ENCODE measurements around the gene NTM.

The NTM gene

DNA sequence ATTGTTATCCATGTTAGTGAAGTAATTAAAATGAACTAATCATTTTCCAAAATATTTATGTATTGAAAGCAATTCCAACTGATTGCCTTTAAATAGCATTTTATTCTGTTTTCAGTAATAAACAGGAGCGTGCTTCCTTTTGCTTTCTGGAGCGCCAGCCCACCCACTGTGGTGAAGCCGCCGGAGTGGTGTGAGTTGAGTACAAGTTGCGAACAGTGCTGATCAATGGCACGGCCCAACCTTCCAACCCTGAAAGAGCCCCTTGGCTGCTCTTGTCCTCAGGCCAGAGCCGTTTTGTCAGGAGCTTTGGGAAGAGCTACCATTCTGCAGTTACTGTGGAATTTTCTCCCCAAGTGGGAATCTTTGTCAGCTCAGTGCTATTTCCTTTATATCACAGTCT is 42.8 kb downstream of the NTM start:
- TF ChIP-seq TRIM28 (IDR thresholded peaks at IDR 0.05; ENCODE audit: borderline replicate concordance, low read length) (no peak), ZNF830 (tag by site-specific recombination; IDR thresholded peaks at IDR 0.05; ENCODE audit: low read depth) (no peak), ZNF114 (tag by site-specific recombination; IDR thresholded peaks at IDR 0.05) (no peak), ZNF324 (tag by site-specific recombination; IDR thresholded peaks at IDR 0.05) (no peak), SP7 (tag by site-specific recombination; IDR thresholded peaks at IDR 0.05) (no peak), ZBTB20 (tag by site-specific recombination; IDR thresholded peaks at IDR 0.05) (no peak)
- Histone ChIP-seq H3K36me3 (ENCODE audit: control insufficient read depth in 2 of 2, insufficient read depth in 1 of 2, low read length in 2 of 2) (no peaks in the 10 kb centered on the region), H3K4me3 (ENCODE audit: low read depth, low read length) (no peak overlapping the region), H3K27ac (ENCODE audit: extremely low read depth, low read depth, low read length) (no peak overlapping the region), H3K9me3 (ENCODE audit: control insufficient read depth, insufficient read depth, low read depth, low read length) (no peaks in the 10 kb centered on the region), H3K4me1 (ENCODE audit: control insufficient read depth, insufficient read depth, low read length) (no peaks in the 10 kb centered on the region)
- POLR2A ChIA-PET: no interaction called here
- CTCF ChIA-PET: no interaction called here

- Histone ChIP-seq H3K4me1 (ENCODE audit: control insufficient read depth, insufficient read depth, low read length) (no peaks in the 10 kb centered on the region), H3K4me3 (ENCODE audit: low read depth, low read length) (no peak overlapping the region), H3K9me3 (ENCODE audit: control insufficient read depth, insufficient read depth, low read depth, low read length) (no peaks in the 10 kb centered on the region), H3K36me3 (ENCODE audit: control insufficient read depth in 2 of 2, insufficient read depth in 1 of 2, low read length in 2 of 2) (no peaks in the 10 kb centered on the region), H3K27ac (ENCODE audit: extremely low read depth, low read depth, low read length) (no peak overlapping the region)
- TF ChIP-seq ZNF354C (tag by site-specific recombination; IDR thresholded peaks at IDR 0.05; ENCODE audit: borderline replicate concordance, low read depth) (no peak), ZNF274 (IDR thresholded peaks at IDR 0.05; ENCODE audit: low read length) (no peak), ZNF274 (tag by site-specific recombination; IDR thresholded peaks at IDR 0.05; ENCODE audit: borderline replicate concordance) (no peak), ZNF184 (tag by site-specific recombination; IDR thresholded peaks at IDR 0.05) (no peak), ZNF174 (tag by site-specific recombination; IDR thresholded peaks at IDR 0.05) (no peak), ZFHX2 (tag by site-specific recombination; conservative IDR thresholded peaks at IDR 0.05) (no peak), ZNF596 (tag by site-specific recombination; IDR thresholded peaks at IDR 0.05) (no peak), AEBP2 (tag by site-specific recombination; IDR thresholded peaks at IDR 0.05; ENCODE audit: borderline replicate concordance) (no peak), ZNF548 (tag by site-specific recombination; IDR thresholded peaks at IDR 0.05) (no peak), ZNF280D (tag by site-specific recombination; IDR thresholded peaks at IDR 0.05) (no peak), ZNF366 (tag by site-specific recombination; conservative IDR thresholded peaks at IDR 0.05) (no peak)
- TF ChIP-seq, protein P1, sequence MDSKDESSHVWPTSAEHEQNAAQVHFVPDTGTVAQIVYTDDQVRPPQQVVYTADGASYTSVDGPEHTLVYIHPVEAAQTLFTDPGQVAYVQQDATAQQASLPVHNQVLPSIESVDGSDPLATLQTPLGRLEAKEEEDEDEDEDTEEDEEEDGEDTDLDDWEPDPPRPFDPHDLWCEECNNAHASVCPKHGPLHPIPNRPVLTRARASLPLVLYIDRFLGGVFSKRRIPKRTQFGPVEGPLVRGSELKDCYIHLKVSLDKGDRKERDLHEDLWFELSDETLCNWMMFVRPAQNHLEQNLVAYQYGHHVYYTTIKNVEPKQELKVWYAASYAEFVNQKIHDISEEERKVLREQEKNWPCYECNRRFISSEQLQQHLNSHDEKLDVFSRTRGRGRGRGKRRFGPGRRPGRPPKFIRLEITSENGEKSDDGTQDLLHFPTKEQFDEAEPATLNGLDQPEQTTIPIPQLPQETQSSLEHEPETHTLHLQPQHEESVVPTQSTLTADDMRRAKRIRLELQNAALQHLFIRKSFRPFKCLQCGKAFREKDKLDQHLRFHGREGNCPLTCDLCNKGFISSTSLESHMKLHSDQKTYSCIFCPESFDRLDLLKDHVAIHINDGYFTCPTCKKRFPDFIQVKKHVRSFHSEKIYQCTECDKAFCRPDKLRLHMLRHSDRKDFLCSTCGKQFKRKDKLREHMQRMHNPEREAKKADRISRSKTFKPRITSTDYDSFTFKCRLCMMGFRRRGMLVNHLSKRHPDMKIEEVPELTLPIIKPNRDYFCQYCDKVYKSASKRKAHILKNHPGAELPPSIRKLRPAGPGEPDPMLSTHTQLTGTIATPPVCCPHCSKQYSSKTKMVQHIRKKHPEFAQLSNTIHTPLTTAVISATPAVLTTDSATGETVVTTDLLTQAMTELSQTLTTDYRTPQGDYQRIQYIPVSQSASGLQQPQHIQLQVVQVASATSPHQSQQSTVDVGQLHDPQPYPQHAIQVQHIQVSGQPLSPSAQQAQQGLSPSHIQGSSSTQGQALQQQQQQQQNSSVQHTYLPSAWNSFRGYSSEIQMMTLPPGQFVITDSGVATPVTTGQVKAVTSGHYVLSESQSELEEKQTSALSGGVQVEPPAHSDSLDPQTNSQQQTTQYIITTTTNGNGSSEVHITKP (tag by site-specific recombination; IDR thresholded peaks at IDR 0.05): no peak
- TF ChIP-seq, protein P2, sequence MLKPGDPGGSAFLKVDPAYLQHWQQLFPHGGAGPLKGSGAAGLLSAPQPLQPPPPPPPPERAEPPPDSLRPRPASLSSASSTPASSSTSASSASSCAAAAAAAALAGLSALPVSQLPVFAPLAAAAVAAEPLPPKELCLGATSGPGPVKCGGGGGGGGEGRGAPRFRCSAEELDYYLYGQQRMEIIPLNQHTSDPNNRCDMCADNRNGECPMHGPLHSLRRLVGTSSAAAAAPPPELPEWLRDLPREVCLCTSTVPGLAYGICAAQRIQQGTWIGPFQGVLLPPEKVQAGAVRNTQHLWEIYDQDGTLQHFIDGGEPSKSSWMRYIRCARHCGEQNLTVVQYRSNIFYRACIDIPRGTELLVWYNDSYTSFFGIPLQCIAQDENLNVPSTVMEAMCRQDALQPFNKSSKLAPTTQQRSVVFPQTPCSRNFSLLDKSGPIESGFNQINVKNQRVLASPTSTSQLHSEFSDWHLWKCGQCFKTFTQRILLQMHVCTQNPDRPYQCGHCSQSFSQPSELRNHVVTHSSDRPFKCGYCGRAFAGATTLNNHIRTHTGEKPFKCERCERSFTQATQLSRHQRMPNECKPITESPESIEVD (tag by site-specific recombination; IDR thresholded peaks at IDR 0.05): no peak
- TF ChIP-seq, protein P3, sequence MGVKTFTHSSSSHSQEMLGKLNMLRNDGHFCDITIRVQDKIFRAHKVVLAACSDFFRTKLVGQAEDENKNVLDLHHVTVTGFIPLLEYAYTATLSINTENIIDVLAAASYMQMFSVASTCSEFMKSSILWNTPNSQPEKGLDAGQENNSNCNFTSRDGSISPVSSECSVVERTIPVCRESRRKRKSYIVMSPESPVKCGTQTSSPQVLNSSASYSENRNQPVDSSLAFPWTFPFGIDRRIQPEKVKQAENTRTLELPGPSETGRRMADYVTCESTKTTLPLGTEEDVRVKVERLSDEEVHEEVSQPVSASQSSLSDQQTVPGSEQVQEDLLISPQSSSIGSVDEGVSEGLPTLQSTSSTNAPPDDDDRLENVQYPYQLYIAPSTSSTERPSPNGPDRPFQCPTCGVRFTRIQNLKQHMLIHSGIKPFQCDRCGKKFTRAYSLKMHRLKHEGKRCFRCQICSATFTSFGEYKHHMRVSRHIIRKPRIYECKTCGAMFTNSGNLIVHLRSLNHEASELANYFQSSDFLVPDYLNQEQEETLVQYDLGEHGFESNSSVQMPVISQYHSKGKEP (tag by site-specific recombination; IDR thresholded peaks at IDR 0.05): no peak
- TF ChIP-seq, protein P4, sequence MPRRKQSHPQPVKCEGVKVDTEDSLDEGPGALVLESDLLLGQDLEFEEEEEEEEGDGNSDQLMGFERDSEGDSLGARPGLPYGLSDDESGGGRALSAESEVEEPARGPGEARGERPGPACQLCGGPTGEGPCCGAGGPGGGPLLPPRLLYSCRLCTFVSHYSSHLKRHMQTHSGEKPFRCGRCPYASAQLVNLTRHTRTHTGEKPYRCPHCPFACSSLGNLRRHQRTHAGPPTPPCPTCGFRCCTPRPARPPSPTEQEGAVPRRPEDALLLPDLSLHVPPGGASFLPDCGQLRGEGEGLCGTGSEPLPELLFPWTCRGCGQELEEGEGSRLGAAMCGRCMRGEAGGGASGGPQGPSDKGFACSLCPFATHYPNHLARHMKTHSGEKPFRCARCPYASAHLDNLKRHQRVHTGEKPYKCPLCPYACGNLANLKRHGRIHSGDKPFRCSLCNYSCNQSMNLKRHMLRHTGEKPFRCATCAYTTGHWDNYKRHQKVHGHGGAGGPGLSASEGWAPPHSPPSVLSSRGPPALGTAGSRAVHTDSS (tag by site-specific recombination; IDR thresholded peaks at IDR 0.05): no peak
- POLR2A ChIA-PET: no interaction called here
- CTCF ChIA-PET: interaction anchor here (0.9 to 2.3 kb wide), 3 partner anchors 10 to 256 kb away, joined by 3 to 9 read pairs (median 3); no protein-coding TSS in a partner anchor
Measured at GRCh38 chr11:131418189-131418588, 47.8 kb downstream of the NTM start.

Data from HEK293 (cell line).